Renal cortex interstitium (tissue), 11 donors: ENCODE results near the gene TBX21. TPM values are rescaled to one million over a fixed set of nuclear protein-coding genes. Genes with fewer than 3 reads are reported as not detected.

ENCODE experiments used
- DNase-seq, 11 donors: peaks; one replicate each; pipeline ENCODE4 v3.0.0-alpha.2; 2013; ENCODE audit warnings: low read depth in 9 of 11, low spot score in 4 of 11; ENCODE audit errors: extremely low read depth in 1 of 11
- polyA plus RNA-seq, 3 donors: library from polyadenylated mRNA; unstranded; fragments of 120-200 nt; gene quantifications; one replicate each; pipeline ENCODE4 v1.2.1, GENCODE V29; 2013; ENCODE audit not compliant: insufficient read length in 3 of 3

The TBX21 gene
- polyA plus RNA-seq, 3 donors: 0.07 to 0.20 (median 0.12) TPM

DNA sequence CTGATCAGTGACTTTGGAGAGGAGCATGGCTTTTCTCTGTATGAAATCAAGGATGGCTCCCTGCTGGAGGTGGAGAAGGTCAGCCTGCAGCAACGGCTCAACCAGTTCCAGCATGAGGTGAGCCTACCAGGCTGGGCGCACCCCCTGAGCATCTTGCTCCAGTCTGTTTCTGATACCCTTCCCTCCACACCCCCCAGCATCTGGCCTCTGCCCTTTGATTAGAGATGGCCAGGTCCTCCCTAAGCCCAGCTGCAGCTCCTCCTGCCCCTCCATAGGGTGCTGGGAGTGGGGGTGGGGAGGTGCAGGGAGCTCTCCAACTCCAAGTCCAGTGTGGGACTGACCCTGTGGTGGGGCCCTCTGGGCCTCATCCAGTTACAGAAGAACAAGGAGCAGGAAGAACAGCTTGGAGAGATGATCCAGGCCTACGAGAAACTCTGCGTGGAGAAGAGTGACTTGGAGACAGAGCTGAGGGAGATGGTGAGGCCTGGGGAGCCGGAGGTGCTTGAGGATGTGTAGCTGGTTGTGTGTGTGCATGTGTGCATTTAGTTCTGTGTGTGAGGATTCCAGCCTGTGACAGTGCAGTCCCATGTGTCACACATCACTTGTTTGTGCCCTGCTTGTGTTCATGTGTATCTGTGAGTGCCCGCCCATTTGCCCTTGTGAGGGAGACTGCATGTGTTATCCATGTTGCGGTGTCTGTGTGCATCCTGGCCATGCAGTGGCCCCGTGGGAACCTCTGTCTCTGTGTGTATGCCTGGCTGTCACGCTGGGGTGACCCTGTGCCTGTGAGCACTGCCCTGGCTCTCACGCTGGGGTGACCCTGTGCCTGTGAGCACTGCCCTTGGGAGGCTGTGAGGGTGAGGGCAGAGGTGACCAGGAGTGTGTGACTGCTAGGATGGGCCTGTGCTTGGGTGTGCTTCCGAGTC lies 36.1 kb upstream of the TBX21 start:
- no peak for DNase-seq

DNA sequence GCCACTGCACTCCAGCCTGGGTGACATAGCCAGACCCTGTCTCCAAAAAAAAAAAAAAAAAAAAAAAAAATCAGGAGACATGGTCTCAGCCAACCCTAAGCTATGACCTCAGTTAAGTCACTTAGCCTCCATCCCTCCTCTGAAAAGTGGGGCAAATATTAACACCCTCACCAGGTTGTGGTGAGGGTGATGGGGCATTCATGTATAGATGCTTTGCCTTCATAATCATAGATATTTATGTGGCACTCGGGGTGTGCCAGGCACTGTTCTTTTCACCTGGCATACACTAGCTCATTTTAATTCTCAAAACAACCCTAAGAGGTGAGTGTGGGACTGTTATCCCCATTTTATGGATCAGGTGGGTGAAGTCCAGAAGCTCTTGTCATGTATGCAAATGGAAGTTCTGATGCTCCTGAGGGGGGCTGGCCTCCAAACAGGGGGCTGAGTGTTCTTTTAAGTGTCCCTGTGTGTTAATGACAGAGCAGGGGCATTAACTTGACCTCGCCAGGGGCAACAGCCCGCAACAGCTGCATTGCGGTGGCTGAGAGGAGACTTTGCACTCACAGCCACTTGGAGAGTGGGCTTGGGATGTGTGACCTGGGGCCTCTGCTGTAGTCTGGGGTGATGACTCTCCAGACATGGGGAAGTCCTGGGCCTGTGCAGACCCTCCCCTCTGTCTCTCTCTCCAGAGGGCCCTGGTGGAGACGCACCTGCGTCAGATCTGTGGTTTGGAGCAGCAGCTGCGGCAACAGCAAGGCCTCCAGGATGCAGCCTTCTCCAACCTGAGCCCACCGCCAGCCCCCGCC lies 34.9 kb upstream of the TBX21 start:
- DNase-seq: no peak

DNA sequence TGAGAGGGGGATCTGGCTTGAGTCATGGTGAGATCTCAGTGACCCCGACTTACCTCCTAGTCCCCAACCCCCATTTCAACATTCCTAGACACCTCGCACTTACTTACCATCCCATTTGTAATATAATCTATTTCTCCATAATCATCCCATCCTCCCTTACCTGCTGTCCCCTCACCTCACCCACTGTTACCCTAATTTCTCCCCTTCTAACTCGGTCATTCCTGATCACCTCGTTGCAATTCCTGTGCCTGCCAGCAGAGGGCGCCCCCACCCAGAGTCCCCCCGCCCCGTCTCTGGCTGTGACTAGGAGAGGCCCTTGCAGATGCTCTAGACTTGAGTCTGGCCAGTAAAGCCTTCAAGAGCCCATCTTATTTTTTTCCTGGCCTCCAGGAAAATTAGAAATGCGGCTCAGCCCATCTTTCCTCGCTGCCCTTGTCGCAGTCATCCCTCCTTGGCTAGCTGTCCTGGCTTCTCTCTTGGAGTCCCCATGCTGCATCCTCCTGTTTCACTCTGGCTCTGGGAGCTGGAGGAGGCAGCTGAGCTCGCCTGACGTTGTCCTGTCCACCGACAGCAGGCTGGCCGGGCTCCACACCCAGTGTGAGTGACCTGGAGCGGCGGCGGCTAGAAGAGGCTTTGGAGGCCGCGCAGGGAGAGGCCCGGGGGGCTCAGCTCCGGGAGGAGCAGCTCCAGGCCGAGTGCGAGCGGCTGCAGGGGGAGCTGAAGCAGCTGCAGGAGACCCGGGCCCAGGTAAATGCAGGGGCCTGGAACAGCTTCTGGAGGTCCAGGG lies 34.1 kb upstream of the TBX21 start:
- peak in 1 of 11 donors; percentile 25 for DNase-seq

DNA sequence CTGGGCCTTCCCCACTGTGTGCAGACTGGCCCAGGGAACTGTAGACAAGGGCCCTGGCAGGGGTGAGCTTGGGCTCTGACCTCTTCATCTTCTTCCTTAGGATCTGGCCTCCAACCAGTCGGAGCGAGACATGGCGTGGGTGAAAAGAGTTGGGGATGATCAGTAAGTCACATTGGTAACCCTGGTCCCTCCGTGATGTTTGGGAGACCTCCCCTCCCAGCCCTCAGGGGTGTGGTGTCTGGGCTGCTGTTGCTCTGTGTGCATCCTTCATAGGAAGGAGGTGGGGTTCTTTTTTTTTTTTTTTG lies 33.5 kb upstream of the TBX21 start:
- DNase-seq: no peak

DNA sequence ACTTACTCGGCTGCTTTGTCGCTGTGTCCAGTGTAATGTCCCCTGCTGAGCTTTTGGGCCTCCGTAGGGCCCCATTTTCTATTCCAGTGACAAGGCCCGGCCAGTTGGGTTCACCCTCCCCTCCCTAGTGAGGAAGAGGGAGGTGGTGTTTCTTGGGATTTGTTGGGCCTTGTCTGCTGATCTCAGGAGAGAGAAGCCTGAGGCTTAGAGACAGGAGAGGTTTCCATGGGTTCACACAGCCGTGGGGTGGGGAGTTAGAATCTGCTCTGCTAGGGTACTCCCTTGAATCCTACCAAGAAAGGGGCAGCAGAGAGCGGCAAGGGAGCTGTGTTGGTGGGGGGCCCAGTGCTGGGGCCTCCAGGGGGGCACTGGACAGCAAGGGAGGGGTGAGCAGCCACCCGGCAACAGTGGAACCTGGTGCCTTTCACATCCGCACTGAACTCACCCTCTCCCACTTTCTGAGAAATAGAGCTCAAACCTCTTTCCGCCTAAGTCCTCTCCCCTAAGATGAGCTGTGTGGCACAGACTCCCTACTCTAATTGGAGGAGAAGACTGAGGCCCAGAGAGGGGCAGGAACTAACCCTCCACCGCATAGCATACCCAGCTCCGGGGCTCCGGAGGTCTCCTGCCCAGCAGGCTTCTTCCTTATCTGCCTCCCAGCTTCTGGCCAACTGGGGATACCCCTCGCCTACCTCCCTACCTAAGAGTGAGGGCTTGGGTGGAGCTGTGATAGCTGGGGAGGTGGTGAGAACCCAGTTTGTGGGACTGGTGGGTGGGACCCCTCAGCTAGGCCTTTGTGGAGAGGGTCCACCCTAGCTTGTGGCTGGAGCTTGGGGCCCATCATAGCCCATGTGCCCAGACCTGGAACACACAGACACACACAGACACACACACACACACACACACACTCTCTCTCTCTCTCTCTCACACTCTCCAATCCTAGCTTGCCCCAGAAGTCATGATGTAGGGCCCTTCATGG lies 32.3 kb upstream of the TBX21 start:
- DNase-seq: no peak

DNA sequence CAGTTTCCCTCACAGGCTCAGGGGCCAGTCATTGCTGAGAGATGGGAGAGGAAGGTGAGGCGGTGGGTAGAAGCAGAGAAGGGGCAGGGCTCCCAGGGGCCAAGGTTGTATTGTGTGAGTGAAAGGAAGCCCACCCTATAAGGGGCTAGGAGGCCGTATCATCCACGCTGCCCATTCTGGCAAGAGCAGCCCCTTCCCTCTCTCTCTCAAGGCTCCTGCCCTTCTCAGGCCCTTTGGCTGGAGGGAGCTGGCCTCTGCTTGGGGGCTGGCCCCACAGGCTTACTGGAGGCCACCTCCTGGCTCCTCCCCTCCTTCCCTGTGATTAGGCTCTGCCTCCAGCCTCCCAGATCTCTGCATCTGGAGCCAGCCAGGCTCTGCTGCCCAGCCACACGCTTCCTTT lies 31.4 kb upstream of the TBX21 start:
- no peak for DNase-seq

DNA sequence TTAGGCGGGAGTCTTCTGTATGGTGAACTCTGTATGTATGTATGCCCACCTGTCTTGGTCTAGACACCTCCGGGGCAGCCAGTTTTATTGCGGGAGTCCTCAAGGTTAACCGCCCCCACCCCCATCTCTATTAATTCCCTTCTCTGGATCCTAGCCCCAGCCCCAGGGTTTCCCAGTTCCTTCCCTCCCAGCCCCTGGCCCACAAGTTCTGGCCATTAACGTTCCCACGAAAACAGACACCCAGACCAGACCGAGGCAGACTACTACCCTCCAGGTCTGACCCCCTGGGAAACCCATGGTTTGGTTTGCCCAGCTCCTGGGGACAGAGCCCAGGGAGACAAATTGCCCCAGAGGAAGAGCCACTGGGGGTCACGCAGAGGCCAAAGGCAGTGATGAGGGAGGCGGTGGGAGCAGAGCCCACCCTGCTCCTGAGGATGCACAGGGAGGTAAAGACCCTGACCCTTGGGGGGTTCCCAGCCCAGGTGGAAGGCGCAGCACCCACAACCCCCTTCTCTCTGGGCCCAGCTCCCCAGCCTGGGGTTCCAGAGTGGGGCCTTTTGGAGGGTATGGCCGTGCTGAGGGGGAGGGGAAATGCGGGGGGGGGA lies 30.5 kb upstream of the TBX21 start:
- no peak for DNase-seq

DNA sequence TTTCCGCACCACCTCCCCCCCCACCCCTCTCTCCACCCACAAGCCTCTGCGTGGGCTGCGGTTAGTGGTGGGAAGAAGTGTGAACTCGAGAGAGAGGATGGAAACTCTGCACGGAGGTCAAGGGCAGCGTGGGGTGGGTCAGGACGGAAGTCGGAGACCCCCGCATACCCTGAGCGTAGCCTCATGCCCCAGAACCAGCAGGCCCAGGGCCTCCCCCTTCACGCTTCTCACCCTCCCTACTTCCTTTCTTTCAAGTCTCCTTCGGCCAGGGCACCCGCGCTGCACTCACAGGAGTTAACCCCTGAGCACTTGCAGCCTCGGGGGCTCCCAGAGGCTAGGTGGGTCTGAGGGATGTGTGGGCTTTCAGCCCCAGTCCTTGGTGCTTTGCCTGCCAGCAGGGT lies 29.8 kb upstream of the TBX21 start:
- DNase-seq: no peak

DNA sequence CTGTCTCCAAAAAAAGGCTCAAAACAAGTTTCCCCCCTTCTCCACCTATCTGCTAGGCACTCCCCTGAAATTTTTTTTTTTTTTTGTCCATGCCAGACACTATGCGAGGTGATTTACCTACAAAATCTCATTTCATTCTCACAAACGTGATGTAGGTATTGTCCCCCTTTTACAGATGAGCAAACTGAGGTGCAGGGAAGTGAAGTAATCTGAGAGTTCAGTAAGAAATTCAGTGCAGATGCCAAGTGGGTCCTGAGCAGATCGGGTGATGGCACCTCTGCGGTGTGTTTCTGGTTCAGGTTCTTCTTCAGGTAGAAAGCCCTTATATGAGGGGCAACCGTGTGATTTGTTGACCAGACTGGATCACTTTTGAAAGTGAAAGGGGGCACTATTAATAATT lies 29.4 kb upstream of the TBX21 start:
- DNase-seq: no peak

DNA sequence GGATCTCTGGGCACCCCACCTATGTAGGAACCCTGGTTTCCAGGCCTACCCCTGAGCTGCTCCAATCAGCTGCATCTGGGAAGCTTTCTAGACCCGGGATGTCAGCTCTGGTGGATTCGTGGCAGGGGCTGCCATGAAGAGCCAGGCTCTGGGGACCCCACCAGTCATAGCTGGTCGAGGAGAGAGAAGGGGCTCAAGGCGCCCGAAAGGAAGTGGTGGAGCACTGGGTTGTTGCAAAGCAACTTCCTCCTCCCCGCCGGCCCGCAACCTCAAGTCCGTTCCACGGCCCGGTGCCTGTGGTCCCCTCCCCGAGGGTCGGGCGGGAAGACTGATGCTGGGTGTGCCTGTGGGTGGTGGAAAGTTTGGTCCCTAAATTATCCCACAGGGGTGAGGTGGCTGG lies 28.9 kb upstream of the TBX21 start:
- DNase-seq: no peak

DNA sequence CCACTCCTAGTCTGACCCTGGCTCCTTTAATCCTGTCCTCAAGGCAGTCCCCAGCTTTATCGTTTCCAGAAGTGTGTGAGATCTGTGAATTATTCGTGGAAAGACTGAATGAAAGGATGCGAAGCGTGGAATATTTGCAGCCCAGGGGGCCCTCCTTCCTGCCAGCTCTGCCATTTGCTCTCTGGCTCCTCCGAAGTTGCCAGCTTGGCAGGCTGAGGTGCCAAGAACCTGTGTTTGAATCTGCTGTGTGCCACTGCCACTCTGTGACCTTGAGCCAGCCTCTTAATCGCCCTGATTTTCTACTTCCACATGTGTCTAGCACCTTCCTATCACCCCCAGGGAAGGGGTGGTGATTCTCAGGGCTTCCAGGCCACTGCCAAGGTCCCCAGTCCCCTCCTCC lies 28.3 kb upstream of the TBX21 start:
- no peak for DNase-seq

DNA sequence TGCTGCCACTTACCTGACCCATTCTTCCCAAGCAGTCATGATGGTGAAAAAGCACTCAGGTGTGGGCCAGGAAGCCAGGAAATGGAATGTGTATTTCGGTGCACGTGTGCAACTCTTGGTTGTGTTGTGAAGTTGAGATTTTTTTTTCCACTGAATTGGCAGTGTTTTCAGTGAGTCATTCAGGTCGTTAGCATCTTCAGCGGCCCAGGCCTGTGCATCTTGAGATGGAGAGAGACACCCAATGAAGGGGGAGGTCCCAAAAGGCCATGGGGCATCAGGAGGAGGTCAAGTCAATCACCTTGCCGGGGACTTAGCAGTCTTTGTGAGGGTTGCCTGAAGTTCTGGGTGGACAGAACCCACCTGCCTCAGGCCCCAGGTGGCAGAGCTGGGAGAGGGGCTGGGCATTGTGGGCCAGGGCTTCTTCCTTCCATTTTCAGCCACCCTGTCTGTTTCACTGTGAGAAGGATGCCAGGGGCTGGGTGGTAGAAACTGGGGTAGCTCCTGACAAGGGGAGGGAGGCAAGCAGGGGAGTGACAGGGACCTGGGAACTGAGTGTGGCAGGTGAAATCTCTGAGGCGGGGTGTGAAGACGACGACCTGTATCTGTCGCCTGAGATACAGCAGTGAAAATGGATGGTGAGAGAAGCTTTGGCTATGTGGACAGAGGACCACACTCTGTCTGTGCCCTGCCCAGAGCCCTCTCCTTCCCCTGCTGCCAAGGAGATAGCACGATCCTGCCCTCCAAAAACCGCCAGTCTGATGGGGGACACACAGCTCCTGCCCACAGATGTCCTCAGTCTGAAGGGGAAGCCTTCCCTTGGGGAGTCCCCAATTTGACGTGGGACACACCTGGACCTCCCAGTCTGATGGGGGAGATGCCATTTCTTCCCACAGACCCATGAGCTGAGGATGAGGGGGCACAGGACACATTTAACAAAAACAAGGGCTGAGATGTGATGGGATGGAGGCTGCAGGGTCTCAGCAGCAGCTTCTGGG lies 27.2 kb upstream of the TBX21 start:
- DNase-seq: no peak

DNA sequence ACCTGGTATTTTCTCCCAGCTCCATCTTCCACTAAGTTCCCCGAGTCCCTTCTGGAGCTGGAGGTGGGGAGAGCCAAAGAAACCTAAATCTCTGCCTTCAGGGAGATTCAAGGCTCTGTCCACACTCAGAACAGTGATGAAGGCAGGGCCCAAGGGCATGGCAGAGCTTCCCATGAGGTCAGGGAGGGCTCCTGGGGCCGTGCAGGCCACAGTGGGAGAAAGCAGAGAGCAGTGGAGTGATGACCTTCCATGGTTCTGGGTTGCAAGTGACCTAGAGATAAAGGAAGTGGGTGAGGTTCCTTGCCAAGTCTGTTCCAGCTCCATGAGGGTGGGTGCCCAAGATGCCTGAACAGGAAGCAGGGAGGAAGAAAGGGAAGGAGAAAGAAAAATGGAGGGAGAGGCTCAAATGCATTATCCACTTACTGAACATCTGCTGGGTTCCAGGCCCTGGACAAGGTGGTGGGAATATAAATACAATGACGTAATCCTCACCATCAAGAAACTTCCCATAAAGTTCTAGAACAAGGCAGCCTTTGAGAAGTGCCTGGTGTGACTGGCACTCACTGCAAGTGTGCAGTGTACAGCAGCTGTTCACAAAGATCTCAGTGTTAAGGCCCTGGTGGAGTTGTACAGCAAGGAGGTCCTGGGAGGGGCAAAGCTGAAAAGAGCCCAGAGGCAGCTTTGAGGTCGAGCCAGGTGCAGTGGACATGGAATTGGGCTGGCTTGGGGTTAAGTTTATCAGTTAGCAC lies 25.8 kb upstream of the TBX21 start:
- no peak for DNase-seq

DNA sequence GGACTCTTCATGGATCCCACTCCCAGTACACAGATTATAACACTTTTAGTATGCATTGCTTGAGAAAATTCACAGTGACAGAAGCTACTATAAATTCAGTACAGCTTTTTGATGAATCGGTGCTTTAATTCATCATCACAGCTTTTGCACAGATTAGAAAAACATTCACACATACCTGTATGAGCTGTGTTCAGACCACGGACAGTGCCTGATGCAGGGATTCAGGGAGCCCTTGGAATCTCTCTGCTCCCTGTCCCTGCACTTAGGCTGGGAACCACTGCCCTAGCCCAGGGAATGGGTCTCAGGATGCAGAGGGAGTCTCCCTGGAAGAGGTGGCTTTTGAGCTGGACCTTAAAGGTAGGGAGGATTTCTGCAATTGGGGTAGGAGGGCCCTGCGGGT lies 25.2 kb upstream of the TBX21 start:
- no peak for DNase-seq

DNA sequence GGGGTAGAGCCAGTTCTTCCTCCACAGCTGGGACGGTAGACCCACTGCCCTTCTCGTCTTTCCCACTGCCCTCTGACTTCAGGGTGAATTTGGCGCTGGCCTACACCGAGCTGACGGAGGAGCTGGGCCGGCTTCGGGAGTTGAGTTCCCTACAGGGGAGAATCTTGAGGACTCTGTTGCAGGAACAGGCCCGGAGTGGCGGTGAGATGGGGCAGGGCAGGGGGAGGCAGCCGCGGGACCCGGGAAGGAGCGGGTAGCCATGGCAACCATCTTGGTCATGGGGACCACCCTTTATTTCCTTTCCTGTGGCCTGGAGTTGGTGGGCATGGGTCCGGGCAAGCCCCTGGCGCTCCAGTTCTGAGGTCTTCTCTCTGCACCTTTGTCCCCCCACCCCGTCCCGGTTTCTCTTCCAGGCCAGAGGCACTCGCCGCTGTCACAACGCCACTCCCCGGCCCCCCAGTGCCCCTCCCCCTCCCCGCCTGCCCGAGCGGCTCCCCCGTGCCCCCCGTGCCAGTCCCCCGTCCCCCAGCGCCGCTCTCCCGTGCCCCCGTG lies 24.6 kb upstream of the TBX21 start:
- no peak for DNase-seq

DNA sequence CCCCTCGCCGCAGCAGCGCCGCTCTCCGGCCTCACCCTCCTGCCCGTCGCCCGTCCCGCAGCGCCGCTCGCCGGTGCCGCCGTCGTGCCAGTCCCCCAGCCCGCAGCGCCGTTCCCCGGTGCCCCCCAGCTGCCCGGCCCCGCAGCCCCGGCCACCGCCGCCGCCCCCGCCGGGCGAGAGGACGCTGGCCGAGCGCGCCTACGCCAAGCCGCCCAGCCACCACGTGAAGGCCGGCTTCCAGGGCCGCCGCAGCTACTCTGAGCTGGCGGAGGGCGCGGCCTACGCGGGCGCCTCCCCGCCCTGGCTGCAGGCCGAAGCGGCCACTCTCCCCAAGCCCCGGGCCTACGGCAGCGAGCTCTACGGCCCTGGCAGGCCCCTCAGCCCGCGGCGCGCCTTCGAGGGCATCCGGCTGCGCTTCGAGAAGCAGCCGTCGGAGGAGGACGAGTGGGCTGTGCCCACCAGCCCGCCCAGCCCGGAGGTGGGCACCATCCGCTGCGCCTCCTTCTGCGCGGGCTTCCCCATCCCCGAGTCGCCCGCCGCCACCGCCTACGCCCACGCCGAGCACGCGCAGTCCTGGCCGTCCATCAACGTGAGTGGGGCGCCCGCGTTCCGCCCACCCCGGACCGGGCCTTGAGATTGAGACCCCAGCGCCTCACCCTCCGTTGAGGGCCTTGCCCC lies 24.0 kb upstream of the TBX21 start:
- DNase-seq: no peak
